Measurements from ENCODE around the gene RHOT2.
A peak's percentile ranks its signal among the peaks of the same experiment; 100 is the strongest.

Gene RHOT2

GRCh38 chr16:632486-633335, 35.2 kb upstream of the RHOT2 start:
- DNase-seq, result no peak

DNA sequence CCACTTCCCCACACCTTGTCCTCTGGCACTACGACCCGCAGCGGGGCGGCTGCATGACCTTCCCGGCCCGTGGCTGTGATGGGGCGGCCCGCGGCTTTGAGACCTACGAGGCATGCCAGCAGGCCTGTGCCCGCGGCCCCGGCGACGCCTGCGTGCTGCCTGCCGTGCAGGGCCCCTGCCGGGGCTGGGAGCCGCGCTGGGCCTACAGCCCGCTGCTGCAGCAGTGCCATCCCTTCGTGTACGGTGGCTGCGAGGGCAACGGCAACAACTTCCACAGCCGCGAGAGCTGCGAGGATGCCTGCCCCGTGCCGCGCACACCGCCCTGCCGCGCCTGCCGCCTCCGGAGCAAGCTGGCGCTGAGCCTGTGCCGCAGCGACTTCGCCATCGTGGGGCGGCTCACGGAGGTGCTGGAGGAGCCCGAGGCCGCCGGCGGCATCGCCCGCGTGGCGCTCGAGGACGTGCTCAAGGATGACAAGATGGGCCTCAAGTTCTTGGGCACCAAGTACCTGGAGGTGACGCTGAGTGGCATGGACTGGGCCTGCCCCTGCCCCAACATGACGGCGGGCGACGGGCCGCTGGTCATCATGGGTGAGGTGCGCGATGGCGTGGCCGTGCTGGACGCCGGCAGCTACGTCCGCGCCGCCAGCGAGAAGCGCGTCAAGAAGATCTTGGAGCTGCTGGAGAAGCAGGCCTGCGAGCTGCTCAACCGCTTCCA, 34.4 kb upstream of the RHOT2 start:
- DNase-seq, result no peak

DNA sequence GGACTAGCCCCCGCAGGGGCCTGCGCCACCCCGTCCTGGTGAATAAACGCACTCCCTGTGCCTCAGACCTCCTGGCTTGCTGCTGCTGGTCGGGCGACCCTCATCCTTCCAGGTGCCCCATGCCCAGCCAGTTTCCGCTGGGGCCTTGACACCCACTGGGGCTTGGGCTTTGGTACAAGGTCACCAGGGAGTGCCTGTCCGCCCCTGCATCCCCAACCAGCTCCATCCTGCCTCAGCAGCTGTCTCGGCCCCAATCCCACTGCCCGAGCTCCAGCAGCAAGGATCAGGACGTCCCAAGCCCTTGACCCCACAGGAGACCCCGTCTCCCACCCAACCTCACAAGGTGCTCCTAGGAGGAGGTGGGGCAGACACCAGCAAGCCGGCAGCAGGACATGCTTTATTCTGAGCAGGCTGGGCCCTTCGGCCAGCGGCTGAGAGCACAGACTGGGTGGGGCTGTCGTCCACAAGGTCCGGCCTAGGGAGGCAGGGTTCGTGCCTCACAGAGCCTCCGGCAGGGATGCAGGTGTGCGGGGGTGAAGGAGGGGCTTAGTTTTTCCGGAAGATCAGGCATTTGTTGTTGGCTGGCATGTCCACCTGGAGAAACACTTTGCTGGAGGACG, 33.8 kb upstream of the RHOT2 start:
- no peak for DNase-seq

DNA sequence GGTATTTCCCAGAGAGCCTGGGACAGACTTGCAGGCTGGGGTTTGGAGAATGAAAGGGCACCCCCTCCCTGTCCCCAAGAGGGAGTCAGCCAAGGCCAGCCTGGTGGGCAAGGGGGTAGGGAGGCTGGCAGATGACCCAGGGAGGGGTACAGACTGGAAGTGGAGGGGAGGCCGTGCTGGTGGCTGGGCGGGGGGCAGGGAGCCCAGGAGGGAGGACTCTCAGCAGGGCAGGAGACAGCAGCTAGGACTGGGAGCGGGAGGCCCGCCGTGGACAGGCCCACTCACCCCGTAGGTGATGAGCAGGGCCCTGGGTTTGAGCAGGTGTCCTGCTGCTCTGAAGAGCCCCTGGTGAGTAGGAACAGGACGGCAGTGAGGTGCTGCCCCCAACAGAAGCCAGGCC, 32.9 kb upstream of the RHOT2 start:
- no peak for DNase-seq

- no peak for DNase-seq
Observed at GRCh38 chr16:635573-636205, 32.2 kb upstream of the RHOT2 start.

DNA sequence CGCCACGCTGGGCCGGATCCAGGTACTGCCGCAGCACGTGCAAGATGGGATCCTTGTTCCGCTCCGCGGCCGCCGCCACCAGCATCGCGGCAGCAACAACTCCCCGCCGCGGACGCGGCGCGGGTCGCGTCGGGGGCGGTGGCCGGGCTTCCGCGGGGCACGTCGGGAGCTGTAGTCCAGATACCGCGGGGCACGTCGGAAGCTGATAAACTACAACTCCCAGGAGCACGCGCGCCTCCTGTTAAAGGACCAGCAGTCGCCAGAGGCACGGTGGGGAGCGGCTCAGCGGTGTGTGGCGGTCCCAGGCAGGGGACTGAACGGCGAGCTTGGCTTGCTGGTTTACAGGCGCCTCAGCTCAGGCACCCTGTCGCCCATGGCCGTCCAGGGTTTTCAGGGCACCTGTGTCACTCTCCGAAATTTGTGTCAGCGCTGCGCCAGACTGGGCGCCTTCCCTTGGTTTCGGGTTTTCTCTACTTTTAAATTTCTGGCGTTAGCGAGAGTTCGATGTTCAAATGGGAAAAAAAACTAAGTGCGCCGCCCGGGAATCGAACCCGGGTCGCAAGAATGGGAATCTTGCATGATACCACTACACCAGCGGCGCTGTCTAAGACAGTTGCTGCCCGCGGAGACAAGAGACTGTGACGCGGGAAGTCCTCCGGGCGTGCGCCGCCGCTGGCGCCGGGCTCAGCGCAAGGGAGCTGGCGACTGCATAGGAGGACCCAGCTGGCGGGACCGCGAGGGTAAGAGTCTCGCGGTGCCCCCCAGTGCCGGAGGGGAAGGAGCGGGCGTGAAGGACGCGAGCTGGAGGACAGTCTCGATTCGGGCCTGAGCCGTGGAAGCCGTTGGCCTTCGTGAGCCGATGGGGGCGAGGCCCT, 31.5 kb upstream of the RHOT2 start, which contains the start of gene METTL26:
Gene METTL26, minus strand, starts transcription at position 100 of the 875 bp plus-strand sequence. Its CDS starts 15 bp downstream, at position 85.
- peak; percentile 97 for DNase-seq

DNA sequence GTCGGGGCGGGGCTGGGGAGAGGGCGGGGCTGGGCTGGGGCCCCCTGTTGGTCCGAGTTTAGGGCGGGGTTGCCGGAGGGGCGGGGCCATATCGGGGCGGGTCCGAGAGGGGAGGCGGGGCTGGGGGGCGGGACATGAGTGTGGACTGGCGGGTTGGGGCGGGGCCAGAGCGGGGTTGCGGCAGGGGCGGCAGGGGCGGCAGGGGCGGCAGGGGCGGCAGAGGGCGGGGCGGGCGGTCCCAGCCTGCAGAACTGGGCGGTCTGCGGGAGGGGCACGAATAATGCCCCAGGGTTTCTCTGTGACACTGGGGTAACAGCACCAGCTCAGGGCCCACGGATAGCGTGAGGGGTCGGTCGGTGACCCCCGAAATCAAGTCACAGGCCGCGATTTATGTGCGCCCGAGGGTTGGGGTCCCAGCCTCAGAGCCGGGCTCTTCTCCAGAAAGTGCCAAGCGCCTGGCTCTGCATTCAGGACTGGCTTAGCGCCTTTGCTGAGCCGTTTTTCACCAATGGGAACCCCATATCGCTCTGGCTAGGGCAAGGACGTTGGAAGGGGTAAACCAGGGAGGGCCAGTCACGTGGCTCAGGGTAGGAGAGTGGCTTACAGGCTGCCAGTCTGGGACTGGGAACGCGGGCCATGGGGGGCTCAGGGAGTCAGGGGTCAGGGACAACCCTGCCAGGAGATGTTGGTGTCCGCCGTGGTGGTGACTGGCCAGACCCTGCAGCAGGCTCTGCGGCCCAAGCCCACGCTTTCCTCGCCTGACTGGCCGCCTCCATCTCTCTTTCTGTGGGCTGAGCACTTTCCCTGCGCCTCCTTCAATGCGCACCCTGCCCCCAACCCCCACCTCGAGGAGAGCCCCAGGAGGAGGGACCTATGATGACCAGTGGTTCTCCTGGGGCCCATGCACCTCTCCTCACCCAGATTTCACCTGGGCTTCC, 30.6 kb upstream of the RHOT2 start:
- DNase-seq, result peak; percentile 93

- no peak for DNase-seq
Observed at GRCh38 chr16:638034-638543, 29.8 kb upstream of the RHOT2 start.

- DNase-seq, result no peak
Observed at GRCh38 chr16:638836-639235, 29.1 kb upstream of the RHOT2 start.

GRCh38 chr16:640614-641013, 27.3 kb upstream of the RHOT2 start:
- DNase-seq, result no peak

- peak; percentile 88 for DNase-seq
Observed at GRCh38 chr16:641326-642188, 26.4 kb upstream of the RHOT2 start, which contains the start of gene MCRIP2. TSS of gene MCRIP2 (plus strand) at chr16:641828. CDS start at chr16:641992, 164 bp downstream.

GRCh38 chr16:642189-643049, 25.5 kb upstream of the RHOT2 start:
- peak; percentile 75 for DNase-seq

DNA sequence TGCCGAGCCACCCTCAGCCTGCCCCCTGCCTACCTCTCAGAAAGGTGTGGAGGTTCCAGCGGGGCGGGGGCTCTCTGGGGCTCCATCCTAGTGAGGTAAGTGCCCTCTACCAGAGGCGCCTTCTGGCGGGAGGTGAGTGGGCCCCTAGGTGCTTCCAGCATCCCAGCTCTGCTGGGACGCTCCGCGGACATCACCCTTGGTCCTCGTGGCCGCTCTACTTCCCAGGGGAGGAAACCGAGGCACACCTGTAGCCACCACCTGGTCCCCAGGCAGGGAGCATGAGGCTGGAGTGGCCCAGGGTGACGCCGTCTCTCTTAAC, 24.9 kb upstream of the RHOT2 start:
- no peak for DNase-seq

- no peak for DNase-seq
Observed at GRCh38 chr16:644556-644955, 23.4 kb upstream of the RHOT2 start.

DNA sequence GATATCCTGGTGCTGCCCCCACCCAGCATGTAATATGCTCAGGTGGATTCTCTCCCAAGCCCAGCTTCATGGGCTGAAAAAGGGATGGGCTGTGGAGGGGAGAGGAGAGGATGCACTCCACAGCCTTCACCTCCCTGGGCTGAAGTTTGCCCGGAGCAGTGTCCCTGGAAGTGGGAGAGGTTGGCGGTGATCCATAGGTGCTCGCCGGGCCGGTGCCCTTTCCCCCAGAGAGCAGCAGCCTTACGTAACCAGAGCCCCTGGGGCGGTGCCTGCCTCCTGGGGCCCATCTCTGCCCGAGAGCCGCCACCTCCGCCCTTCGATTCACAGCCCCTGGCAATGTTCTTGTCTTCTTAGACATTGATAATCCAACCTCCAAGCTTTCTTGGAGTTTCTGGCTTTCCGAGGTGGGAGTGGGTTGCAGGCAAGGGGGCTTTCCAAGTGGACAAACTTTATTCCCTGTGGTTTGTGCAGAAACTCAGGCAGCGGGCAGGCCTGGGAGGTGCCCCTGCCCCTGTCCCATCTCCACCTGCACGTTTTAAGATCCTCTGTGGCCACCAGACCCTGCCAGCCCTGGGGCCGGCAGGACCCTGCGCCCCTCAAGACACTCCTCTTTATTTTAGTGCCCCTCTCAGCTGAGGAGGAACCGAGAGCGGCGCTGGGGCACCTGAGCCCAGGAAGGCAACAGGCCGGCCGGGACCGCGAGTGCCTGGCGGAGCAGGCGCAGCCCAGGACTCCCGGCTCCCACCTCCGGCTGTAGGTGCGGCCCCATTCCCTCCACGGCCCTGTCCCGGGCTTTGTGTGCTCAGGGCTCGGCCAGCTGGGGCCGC, 21.9 kb upstream of the RHOT2 start:
- DNase-seq, result no peak

DNA sequence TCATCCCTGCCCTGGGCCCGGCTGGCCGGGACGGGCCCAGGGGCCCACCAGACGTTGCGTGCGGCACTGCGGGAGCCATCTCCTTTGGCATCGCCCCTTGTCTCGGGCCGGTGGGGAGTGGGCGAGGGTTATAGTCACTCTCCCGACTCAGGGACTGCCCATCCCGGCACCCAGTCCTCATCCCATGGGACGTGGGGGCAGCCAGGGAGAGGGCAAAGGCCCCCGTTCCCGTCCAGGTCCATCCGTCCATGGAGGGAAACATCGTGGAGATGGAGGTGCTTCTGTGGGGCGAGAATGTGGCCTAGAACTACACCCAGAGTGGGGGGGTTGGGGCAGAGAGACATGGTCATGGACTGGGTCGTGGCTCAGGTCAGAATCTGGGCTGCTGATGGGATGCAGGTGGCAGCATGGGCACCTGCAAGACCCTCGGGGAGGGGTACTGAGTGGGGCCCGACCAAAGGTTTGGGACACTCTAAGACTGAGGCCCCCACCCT, 21.2 kb upstream of the RHOT2 start:
- no peak for DNase-seq

DNA sequence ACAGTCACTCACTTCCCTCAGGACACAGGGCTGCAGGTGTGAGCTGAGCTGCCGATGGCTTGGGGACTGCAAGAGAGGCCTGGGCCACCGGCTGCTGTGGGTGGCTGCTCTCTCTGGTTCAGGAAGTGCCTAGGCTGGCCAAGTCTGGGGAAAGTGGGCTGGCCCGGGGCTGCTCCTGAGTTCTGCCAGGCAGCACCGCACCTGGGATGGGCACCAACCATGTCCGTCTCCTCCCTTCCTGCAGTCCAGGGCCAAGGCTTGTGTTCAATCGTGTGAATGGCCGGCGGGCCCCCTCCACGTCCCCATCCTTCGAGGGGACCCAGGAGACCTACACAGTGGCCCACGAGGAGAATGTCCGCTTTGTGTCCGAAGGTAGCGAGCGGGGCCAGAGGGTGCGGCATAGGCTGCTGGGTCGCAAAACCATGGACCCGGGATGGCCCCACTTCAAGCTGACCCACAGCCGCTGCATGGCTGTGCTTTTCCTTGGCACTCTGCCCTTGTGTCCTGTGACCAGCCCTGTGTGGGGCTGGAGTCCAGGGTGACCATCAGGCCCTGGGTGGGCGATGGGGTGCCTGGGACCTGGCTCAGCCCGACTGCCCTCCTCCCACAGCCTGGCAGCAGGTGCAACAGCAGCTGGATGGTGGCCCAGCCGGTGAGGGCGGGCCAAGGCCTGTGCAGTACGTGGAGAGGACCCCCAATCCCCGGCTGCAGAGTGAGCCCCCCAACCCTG, 20.6 kb upstream of the RHOT2 start:
- no peak for DNase-seq

Measured in activated effector memory CD4-positive, alpha-beta T cell treated with anti-CD3 and anti-CD28 coated beads, Interleukin-2, amount 50 U/mL, for 16 hours (primary cell).